NCI-H345 treated with DMSO at 0.1 percent for 48 hours (cell line): ENCODE results near the gene DPP6.
"Not testable (repeated sequence)": the region's sequence is repeated elsewhere in the genome, so short reads cannot be mapped to it uniquely, and the experiment has no call there.

Source experiments
- DNase-seq: peaks from one replicate; lab custom pipeline; 2025; ENCODE audit not compliant: unreplicated experiment; lab: John Stamatoyannopoulos, UW

DPP6 gene

DNA sequence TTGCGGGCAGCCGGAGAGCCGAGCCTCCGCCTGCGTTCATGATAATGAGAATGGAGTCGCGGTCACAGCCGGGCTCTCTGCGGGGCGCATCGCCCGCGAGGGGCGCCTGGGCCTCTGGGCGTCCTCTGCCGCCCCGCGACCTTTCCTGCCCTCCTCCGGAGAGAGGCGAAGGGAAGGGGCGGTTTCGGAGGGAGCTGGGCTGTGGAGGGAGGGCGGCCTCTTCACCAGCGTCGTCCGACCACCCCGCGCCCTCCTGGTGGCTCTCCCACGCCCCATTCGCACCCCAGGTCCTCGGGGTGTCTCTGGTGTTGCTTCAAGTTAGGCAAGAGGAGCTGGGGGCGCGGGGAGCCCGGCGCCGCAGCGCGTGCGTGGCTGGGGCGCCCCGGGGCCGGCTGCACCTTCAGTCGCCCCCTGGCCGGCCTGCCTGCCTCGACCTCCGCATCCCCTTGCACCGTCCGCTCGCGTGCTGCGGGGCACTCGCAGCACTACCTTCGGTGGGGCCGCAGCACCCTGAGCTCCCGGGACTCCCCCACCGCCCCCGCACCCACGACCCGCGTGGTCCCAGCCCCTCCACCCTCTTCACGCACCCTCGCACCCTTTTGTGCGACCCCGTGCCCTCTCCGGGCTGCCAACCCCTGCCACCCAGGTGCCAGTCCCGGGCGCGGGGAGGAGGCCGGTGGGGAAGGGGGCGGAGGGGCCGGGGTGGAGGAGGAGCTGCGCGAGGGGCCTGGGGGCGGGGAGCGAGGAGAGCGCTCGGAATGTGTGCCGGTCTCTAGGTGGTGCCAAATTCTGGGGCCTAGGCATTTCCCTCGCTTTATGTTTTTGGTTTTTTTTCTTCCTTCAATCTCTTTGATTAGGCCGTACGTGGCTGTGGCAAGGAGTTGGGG is at the start of gene DPP6:
TSS of gene DPP6 (plus strand) at position 756 of the 887 bp plus-strand sequence.
- not testable (repeated sequence) for DNase-seq

GRCh38 chr7:154009423-154009911 is 42.7 kb upstream of the DPP6 start:
- DNase-seq = peak; percentile 30

- DNase-seq = not testable (repeated sequence)
These were observed 41.3 kb upstream of the DPP6 start for GRCh38 chr7:154010726-154011568.

- not testable (repeated sequence) for DNase-seq
These were observed 39.4 kb upstream of the DPP6 start for GRCh38 chr7:154012800-154013199.

DNA sequence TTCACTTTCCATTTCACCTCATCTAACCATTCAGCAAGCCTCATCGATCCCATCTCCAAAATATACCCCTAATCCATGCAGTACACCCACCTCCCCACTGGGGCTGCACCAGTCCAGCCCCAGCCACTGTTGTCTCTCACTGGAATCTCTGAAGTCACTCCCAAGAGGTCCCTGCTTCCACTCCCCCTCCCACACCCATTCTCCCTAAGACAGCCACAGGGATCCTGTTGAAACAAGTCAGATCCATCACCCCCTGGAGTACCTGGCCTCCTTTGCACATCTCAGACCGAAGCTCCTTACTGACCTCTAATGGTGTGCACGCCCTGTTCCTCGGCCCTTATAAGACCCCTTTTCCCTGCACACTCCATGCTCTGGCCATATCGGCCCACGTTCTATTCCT is 36.6 kb upstream of the DPP6 start:
- not testable (repeated sequence) for DNase-seq

DNA sequence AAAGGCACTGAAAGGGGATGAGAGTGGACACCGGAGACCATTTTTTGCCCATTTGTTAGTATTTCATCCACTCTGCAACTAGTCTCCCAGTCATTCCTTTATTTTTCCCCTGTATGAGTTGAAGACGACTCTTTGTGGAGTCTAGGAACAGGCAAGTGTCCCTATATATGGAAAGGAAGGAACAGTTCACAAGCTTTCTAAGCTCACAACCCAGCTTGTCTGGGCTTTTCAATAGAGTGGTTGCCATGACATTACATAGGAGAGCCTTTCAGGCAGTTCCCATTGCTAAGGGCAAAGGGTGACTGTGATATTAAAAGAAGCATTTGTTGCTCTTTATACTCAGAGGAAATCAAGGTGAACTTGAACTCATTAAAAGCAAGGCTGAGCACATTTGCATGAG is 33.8 kb upstream of the DPP6 start:
- DNase-seq = not testable (repeated sequence)

GRCh38 chr7:154027805-154028204 is 24.4 kb upstream of the DPP6 start:
- DNase-seq = not testable (repeated sequence)

DNA sequence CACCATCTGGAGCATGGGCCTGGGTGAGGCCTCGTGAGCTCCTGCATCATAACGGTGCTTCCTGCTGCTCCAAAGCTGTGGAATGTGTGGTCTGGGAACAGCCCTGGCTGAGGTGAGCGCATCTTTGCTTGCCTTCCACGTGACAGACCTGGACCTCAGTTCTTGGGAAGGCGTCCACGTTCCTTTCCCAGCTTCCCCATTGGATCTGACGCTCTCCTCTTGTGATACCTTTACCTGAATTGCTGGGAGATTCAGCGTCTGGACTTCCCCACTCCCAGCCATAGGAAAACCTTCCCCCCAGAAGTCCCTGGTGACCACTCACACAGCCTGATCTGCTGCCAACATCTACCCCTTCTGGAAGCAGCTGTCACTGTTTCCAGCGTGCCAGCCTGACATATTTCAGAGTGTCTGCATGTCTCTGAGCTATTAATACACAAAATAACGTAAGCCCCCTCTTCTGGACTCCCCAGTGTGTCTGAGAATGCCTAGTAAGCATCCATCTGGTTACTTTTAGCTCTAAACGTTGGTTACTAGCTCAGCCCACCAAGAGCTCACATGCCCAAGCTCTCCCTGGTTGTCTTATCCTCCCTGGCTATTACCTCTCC is 21.6 kb upstream of the DPP6 start:
- not testable (repeated sequence) for DNase-seq

GRCh38 chr7:154039466-154040165 is 12.6 kb upstream of the DPP6 start:
- DNase-seq = not testable (repeated sequence)

GRCh38 chr7:154050394-154050793 is 1.8 kb upstream of the DPP6 start:
- not testable (repeated sequence) for DNase-seq

GRCh38 chr7:154051006-154051642 is 1.1 kb upstream of the DPP6 start:
- peak; percentile 18 for DNase-seq

- DNase-seq = not testable (repeated sequence)
These were observed 493 bp downstream of the DPP6 start for GRCh38 chr7:154052530-154053252.

DNA sequence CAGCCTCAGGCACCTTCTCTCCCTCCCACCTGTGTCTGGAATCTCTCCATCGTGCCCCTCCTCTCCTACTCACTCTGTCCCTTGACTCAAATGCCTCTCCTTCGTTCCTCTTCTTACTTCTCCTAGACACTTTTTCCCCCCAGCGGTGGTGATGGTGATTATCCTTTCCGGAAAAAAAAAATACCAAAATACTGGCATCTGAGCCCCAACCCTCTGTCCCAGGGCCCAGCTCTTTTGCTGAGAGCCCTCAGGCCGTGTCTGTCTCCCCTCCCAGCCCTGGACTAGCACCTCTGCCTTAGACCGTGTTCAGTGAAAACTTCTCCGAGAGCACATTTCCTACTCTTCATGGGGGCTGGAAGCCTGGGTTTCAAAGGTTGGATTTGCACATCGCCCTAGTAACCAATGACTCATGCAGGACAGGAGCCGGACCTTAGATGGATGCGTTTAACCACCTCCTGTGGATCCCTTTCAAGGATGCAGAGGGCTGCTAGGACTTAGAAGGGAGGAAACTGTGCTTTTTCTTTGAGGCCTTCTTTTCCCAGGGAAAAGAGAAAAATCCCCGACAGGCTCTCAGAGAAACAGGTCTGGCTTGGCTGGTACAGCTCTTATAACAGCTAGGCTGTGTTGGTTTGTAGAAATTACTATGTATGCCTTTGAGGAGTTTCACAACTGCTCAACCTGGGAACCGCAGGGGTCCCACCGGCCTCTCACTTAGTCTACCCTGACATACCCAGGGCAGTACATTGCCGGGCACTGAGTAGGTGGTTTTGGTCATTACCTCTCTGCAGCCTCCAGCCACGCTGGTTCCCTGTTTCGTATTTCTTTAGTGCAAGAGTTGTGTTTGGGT is 1.5 kb downstream of the DPP6 start:
- DNase-seq = not testable (repeated sequence)

GRCh38 chr7:154054664-154055063 is 2.5 kb downstream of the DPP6 start:
- DNase-seq = not testable (repeated sequence)

GRCh38 chr7:154055491-154056106 is 3.4 kb downstream of the DPP6 start:
- DNase-seq = not testable (repeated sequence)

DNA sequence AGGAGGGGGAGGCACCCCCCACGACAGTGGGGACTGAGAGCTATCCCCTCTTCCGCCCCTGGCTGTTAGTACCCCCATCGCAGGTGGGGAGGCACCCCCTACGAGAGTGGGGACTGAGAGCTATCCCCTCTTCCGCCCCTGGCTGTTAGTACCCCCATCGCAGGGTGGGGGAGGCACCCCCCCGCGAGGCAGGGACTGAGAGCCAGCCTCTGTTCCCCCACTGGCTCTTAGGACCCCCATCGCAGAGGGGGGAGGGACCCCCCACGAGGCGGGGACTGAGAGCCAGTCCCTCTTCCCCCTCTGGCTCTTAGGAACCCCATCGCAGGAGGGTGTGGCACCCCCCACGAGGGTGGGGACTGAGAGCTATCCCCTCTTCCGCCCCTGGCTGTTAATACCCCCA is 6.6 kb downstream of the DPP6 start:
- DNase-seq = not testable (repeated sequence)

GRCh38 chr7:154060551-154060950 is 8.4 kb downstream of the DPP6 start:
- DNase-seq = not testable (repeated sequence)

GRCh38 chr7:154071833-154072232 is 19.6 kb downstream of the DPP6 start:
- DNase-seq = peak; percentile 26
